SK-N-SH treated with all-trans-retinoic acid at 6 μM for 48 hours (cell line): ENCODE data around the gene S100A8.

Experiments
- ARNTL ChIP-seq: fragments of 450-650 bp; formaldehyde crosslinking; IDR thresholded peaks from 2 replicates; pipeline ENCODE4 v1.5.0; 2020; ENCODE audit warnings: low read depth, mild to moderate bottlenecking, moderate library complexity, borderline replicate concordance
- BACH2 ChIP-seq: fragments of 250-450 bp; sonication (Bioruptor Pico); IDR thresholded peaks from 2 replicates; pipeline ENCODE4 v1.9.0; 2021; ENCODE audit warnings: mild to moderate bottlenecking, borderline replicate concordance
- CREB5 ChIP-seq: fragments of 250-450 bp; sonication (Bioruptor Pico); IDR thresholded peaks from 2 replicates; pipeline ENCODE4 v1.5.1; 2020; ENCODE audit warnings: low read depth, mild to moderate bottlenecking, moderate library complexity
- CSDC2 ChIP-seq: fragments of 250-450 bp; sonication (Bioruptor Pico); IDR thresholded peaks from 2 replicates; pipeline ENCODE4 v1.5.0; 2020; ENCODE audit warnings: mild to moderate bottlenecking, moderate library complexity
- ISL1 ChIP-seq: fragments of 250-450 bp; sonication (Bioruptor Pico); IDR thresholded peaks from 2 replicates; pipeline ENCODE4 v2.1.2; 2022; ENCODE audit warnings: mild to moderate bottlenecking, moderate library complexity
- PATZ1 ChIP-seq: fragments of 250-450 bp; sonication (Bioruptor Pico); IDR thresholded peaks from 2 replicates; pipeline ENCODE4 v1.8.0; 2020; ENCODE audit warnings: mild to moderate bottlenecking, moderate library complexity, borderline replicate concordance
- POU6F1 ChIP-seq: fragments of 250-450 bp; sonication (Bioruptor Pico); IDR thresholded peaks from 2 replicates; pipeline ENCODE4 v1.8.0; 2021; ENCODE audit warnings: low read depth, mild to moderate bottlenecking, moderate library complexity, borderline replicate concordance
- RARB ChIP-seq: fragments of 250-450 bp; sonication (Bioruptor Pico); IDR thresholded peaks from 2 replicates; pipeline ENCODE4 v1.8.0; 2021; ENCODE audit warnings: mild to moderate bottlenecking, moderate library complexity
- TOX ChIP-seq: fragments of 250-450 bp; sonication (Bioruptor Pico); IDR thresholded peaks from 2 replicates; pipeline ENCODE4 v1.8.0; 2021; ENCODE audit warnings: mild to moderate bottlenecking, moderate library complexity, borderline replicate concordance
- ZC3H10 ChIP-seq: fragments of 250-450 bp; sonication (Bioruptor Pico); IDR thresholded peaks from 2 replicates; pipeline ENCODE4 v1.5.1; 2021; ENCODE audit warnings: mild to moderate bottlenecking, moderate library complexity
- ZFP3 ChIP-seq: fragments of 250-450 bp; sonication (Bioruptor Pico); IDR thresholded peaks from 2 replicates; pipeline ENCODE4 v1.5.0; 2020; ENCODE audit warnings: mild to moderate bottlenecking, moderate library complexity
- ZFP30 ChIP-seq: fragments of 450-650 bp; formaldehyde crosslinking; IDR thresholded peaks from 2 replicates; pipeline ENCODE4 v1.5.0; 2022; ENCODE audit warnings: mild to moderate bottlenecking, moderate library complexity
- ZNF565 ChIP-seq: fragments of 450-650 bp; formaldehyde crosslinking; conservative IDR thresholded peaks from 2 replicates; pipeline ENCODE4 v1.5.0; 2020; ENCODE audit warnings: low read depth, mild to moderate bottlenecking, moderate library complexity
- ZNF8 ChIP-seq: fragments of 450-650 bp; formaldehyde crosslinking; IDR thresholded peaks from 2 replicates; pipeline ENCODE4 v1.5.0; 2020; ENCODE audit warnings: mild to moderate bottlenecking, moderate library complexity

- TF ChIP-seq PATZ1 (CRISPR knock-in tag), result no peak
- no peak for TF ChIP-seq CREB5 (CRISPR knock-in tag)
- TF ChIP-seq POU6F1, result no peak
- TF ChIP-seq ZFP30 (CRISPR knock-in tag), result no peak
- no peak for TF ChIP-seq ISL1 (CRISPR knock-in tag)
- TF ChIP-seq CSDC2 (CRISPR knock-in tag), result no peak
- no peak for TF ChIP-seq RARB (CRISPR knock-in tag)
- no peak for TF ChIP-seq ZFP3
- TF ChIP-seq TOX, result no peak
- no peak for TF ChIP-seq ZC3H10
- TF ChIP-seq ZNF8 (CRISPR knock-in tag), result no peak
- no peak for TF ChIP-seq ZNF565
- no peak for TF ChIP-seq ARNTL
- TF ChIP-seq BACH2, result no peak
Observed at GRCh38 chr1:153359241-153359640, 31.6 kb downstream of the S100A8 start.
